ENCODE data around the gene PAM.
A peak's percentile ranks its signal among the peaks of the same experiment; 100 is the strongest.

PAM gene

GRCh38 chr5:102863764-102864560 lies 108.9 kb downstream of the PAM start:
- DNase-seq: no peak

GRCh38 chr5:102865171-102865509 lies 110.0 kb downstream of the PAM start:
- DNase-seq: no peak

DNA sequence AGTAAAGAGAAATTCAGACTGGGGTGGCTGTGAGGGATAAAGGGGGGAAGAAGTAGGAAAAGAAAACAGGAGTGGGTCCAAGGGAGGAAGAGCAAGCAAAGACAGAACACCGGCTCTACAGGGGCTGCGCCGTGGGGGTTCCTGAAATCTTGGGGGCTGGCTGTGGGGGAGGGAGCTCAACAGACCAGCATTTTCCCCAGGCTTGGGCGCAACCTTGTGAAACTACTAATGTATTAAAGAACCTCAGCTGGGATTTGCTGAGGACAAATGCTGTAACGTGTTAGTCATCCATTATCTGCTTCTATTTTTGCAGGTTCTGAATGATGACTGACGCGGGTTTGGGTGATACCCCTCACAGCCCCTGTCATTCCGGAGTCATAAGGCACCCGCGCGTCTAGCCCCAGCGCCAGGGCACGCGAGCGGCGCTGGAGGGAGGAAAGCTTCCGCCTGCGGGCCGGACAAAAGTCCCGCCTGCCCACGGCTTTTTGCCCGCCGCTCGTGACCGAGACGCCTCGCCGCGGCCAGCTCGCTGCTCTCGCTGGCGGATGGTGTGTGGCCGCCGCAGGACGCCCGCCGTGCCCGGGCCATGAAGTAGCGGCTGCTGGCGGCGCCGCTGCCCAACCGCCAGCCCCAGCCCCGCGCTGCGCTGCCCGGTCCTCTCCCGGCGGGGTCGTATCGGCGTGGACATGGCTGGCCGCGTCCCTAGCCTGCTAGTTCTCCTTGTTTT lies 110.6 kb downstream of the PAM start:
- peak; percentile 83 for DNase-seq

- DNase-seq: no peak
Observed at GRCh38 chr5:102866237-102866600, 111.1 kb downstream of the PAM start.

DNA sequence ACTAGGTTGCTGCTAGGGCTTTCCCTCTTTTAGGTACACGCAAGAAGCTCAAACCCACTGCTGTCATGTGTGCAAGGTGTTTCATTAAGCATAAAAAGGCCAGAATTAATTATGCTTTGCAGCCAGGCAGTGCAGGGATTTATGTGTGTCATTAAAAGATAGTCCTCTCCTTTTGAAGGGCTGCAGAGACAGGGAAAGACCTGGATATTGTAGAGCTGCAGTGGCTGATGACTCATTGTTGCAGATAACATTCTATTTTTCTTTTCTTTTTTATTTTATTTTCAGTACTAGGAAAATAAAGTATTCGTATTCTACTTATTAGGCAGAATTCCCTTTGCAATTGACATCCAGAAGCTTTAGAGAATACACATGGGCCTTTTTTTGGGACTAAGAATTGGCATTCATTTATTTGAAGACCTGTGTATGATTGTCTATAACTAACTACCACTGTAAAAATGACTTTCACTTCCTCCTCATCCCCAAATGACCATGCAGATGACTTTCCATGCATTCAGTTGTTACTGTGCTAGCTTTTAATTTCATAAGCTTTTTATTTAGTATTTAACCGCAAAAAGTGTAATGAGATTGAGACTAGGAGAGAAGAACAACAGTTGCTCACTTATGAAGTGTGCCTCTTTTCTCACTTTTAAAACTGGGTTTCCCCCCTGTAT lies 113.0 kb downstream of the PAM start:
- DNase-seq: no peak

DNA sequence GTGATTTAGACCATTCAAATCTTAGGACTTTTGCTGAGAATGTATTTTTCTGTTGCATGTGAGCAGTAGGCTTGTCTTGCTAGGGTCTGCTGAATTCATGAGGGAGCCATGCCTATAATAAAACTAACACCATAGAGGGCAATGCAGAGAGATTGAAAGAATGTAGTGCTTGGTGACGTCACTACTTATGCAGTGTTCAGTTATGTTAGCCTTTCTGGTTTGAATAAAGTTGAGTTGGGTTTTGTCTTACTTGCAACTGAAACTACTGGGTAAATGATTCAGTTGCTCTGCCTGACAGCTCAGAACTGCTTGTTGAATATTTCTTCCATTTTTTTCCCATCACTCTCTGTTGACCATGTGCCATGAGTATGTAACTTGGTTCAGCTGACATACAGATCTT lies 114.1 kb downstream of the PAM start:
- no peak for DNase-seq

DNA sequence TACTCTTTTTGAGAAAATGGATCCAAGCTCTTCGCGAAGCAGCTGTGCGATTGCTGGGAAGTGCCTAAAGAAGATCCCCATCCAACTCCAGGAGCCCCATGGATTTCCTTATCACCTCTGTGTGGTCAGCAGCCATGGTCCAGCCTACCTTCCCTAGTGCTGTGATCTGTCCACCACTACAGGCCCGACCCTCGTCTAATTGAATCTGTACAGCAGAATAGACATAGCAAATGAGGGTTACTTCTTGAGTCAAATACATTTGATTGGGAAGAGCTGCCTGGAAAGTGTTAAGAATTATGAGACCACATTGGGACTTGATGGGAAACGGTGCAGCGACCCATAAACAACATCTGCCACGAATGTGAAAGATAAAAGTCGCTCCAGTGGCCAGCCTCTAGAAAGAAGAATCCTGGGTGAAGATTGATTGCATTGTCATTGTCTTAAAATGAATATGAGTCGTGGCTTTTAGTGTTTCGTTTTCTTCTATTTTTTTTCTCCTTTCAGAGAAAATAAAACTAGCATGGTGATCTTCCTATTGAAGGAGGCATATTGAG lies 118.4 kb downstream of the PAM start:
- no peak for DNase-seq

DNA sequence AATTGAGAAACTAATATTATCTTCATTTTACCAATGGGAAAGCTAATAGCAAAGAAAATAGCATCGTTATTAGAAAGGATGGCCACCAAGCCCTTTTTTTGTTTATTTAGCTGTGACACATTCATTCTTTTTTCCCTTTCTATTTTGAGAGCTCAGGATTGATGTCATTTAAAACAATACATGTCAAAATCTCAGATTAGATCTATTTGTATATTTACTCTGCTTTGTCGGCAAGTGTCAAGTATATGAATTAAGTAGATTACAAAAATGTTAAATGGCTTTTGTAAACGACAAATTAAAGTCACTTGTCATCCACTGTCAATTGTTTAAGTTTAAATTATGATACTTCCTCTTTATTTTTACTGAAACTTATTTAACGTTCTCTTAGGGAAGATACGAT lies 118.9 kb downstream of the PAM start:
- no peak for DNase-seq

- no peak for DNase-seq
Observed at GRCh38 chr5:102875721-102876123, 120.6 kb downstream of the PAM start.

GRCh38 chr5:102876610-102877009 lies 121.5 kb downstream of the PAM start:
- no peak for DNase-seq

DNA sequence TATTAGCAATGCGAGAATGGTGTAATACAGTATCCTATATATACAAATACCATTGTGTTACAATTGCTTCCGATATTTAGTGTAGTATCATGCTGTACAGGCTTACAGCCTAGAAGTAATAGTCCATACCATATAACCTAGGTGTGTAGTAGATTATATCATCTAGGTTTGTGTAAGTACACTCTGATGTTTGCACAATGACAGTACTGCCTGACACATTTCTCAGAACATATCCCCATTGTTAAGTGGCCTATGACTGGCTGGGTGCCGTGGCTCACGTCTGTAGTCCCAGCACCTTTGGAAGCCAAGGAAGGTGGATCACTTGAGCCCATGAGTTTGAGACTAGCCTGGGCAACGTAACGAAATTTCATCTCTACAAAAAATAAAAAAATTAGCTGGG lies 124.6 kb downstream of the PAM start:
- DNase-seq: no peak

GRCh38 chr5:102886586-102886985 lies 131.5 kb downstream of the PAM start:
- no peak for DNase-seq

DNA sequence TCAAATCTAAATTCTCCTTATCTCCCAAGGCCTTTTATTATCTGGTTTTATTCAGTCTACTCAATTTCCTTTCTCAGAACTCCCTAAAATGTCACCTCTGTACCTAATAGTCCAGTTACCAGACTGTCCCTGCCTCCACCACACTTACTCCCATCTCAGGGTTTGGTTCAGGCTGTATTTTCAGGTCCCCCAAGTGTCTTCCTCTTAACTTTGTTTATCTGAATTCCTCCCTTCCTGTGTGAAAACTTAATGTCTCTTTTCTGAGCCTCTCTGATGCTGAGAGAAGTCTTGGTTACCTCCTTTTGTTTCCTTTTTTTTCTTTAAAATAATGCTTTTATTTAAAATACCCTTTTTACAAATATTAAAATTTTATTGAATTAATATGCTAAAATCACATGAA lies 133.4 kb downstream of the PAM start:
- no peak for DNase-seq

DNA sequence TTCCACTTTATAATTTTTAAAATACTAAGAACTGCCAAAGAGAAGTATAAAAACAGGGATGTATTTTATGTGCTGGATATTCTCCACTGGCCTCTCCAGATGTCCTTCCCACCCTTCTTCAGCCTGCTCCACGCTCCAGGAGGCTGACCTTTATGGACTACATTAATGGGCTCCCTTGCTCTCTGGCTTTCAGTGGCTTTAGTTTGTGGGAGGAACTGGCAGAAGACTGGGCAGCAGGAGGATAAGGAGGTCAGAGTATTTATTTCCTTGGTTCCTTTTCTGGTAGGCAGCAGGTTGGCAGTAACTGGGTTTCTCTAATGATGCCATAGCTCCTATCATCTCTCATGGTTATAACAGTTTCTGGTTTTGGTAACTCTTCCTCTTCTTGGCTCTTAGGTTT lies 133.9 kb downstream of the PAM start:
- no peak for DNase-seq

- DNase-seq: no peak
Observed at GRCh38 chr5:102890133-102890532, 135.0 kb downstream of the PAM start.

GRCh38 chr5:102891175-102891574 lies 136.1 kb downstream of the PAM start:
- DNase-seq: no peak

DNA sequence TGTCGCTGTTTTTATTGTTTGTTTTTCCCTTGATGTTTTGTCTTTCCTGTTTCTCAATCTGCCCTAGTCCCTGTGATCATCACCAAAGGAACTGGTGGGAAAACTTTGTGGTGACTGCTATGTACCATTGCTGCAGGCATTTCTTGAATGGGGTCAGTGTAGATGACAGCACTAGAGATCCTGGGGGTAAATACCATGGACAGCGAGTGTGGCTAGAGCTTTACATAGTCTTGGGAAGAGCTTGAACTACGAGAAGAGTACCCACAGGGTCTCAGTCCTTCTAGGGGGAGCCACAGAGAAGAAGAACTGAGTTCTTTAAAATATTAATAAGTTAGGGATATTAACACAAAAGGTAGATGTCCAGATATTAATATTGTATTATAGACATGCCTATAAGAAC lies 138.8 kb downstream of the PAM start:
- DNase-seq: no peak

DNA sequence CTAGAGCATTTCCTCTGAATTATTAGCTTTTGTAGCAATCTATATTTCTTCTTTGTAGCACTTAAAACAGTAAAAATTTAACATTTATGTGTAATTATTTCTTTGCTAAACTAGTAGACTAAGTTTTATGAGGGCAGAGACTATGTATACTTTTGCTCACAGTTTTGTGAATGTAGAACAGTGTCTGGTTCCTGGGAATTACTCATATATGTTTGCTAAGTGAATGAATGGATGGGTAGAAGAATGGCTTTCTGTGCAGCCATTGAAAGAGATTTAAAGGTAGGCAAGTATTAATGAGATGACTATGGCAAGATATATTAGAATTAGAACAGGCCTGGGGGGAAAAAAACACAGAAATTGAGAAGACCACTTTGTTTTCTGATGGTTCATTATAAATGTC lies 140.1 kb downstream of the PAM start:
- no peak for DNase-seq

- DNase-seq: no peak
Observed at GRCh38 chr5:102895976-102896375, 140.9 kb downstream of the PAM start.

- no peak for DNase-seq
Observed at GRCh38 chr5:102901424-102902134, 146.5 kb downstream of the PAM start.

DNA sequence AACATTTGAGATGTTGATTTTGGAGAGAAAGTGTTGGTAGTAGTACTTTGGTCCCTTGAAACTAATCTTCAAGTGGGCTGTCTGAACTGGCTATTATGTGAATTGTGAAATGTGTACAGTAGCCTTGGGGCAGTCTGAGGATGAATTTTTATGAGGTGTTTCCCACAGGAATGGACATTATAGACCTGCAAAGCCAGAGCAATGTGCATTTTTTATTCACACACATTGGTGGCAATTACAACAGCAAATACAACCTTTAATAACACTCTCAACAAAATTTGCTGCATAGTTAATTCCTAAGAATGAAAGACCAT lies 147.0 kb downstream of the PAM start:
- no peak for DNase-seq

DNA sequence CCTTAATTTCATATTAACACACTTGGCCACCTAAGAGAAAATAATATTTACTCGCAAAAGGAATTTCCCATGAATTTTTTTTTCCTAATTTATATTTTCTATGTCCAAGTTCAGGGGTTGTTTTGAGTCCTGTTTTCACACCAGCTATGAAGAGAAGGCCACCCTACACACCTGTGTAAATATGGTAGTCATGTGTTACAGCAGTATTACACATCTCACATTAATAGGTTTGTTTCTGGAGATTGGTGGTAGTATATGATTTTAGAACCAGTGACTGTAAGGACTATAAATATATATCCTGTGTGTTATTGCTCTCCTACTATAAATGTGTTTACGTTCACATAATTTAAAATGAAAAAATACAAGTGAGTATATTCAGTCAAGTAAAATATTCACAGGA lies 147.5 kb downstream of the PAM start:
- DNase-seq: no peak

GRCh38 chr5:102903074-102903871 lies 148.2 kb downstream of the PAM start:
- no peak for DNase-seq

Measured in right hindlimb (tissue), 1 donor.